Large intestine (tissue), 3 donors: ENCODE measurements around the gene FN3KRP. TPM values are rescaled to one million over a fixed set of nuclear protein-coding genes. Genes with fewer than 3 reads are reported as not detected.

Experiments
- DNase-seq, 2 donors: peaks; one replicate each; pipeline versions ENCODE4 v3.0.0 to v3.0.0-alpha.2; 2013
- H3K27ac ChIP-seq: one replicate; pipeline ENCODE4 v1.5.1; 2013; ENCODE audit warnings: low read length
- H3K27me3 ChIP-seq: 2 replicates; pipeline ENCODE4 v1.6.1; 2013; ENCODE audit warnings: low read length; ENCODE audit not compliant: control insufficient read depth, insufficient read depth
- H3K36me3 ChIP-seq: 2 replicates; pipeline ENCODE4 v1.6.1; 2013; ENCODE audit warnings: low read length; ENCODE audit not compliant: control insufficient read depth, insufficient read depth
- H3K4me1 ChIP-seq: one replicate; pipeline ENCODE4 v1.6.1; 2013; ENCODE audit warnings: low read length; ENCODE audit not compliant: control insufficient read depth, insufficient read depth
- H3K4me3 ChIP-seq: one replicate; pipeline ENCODE4 v1.5.1; 2013; ENCODE audit warnings: low read length
- H3K9me3 ChIP-seq: one replicate; pipeline ENCODE4 v1.6.1; 2013; ENCODE audit warnings: mild to moderate bottlenecking, low read depth, low read length, moderate library complexity; ENCODE audit not compliant: control insufficient read depth
- WGBS: methylation state at CpG from one replicate; pipeline ENCODE4 v1.1.5; 2013; ENCODE audit warnings: low lambda C conversion rate; ENCODE audit not compliant: insufficient coverage; 5-methylcytosine and 5-hydroxymethylcytosine counted together
- polyA plus RNA-seq: library from polyadenylated mRNA; unstranded; fragments of 120-200 nt; gene quantifications from one replicate; pipeline ENCODE4 v1.2.1, GENCODE V29; 2013

Gene FN3KRP
- polyA plus RNA-seq, 1 donor, result 44.2 TPM

DNA sequence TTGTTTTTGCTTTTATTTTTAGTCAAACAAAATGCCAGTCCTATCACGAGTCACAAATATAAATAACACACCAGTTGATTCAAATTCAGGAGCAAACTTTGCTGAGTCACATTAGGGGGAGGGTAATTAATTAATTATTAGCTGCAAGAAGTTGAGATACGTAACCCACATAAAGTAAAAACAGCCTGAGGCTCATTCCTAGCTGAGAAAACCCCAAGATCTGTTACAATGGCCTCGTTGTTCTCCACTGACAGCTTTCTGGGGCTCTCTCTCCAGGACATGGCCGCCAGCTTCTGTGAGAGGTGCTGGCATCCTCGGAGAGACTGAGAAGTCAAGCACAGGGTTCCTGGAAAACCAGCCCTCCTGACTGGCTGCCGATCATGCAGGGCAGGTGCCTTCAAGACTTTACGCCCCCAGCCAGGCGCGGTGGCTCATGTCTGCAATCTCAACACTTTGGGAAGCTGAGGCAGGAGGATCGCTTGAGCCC is 29.1 kb upstream of the FN3KRP start:
- peak in 1 of 2 donors; percentile 42 for DNase-seq

GRCh38 chr17:82687871-82688270 is 28.6 kb upstream of the FN3KRP start:
- H3K27ac ChIP-seq, result no peak overlapping the region
- WGBS, result no CpG with 5 or more reads among the region's 9 CpGs

More for the DNA sequence above, 29.1 kb upstream of the FN3KRP start:
- H3K4me3 ChIP-seq, result no peak overlapping the region
- H3K27me3 ChIP-seq, result no peaks in the 10 kb centered on the region
- H3K9me3 ChIP-seq, result no peaks in the 10 kb centered on the region
- H3K4me1 ChIP-seq, result peaks cover 7% of the 10 kb centered on the region
- no CpG with 5 or more reads among the region's 10 CpGs for WGBS
- no peak overlapping the region for H3K27ac ChIP-seq
- peaks cover 6% of the 10 kb centered on the region for H3K36me3 ChIP-seq

GRCh38 chr17:82689077-82689476 is 27.4 kb upstream of the FN3KRP start:
- Histone ChIP-seq H3K4me1 (peaks cover 7% of the 10 kb centered on the region), H3K27me3 (no peaks in the 10 kb centered on the region), H3K4me3 (no peak overlapping the region), H3K27ac (no peak overlapping the region), H3K9me3 (no peaks in the 10 kb centered on the region), H3K36me3 (peaks cover 6% of the 10 kb centered on the region)
- WGBS, result no CpG with 5 or more reads among the region's 8 CpGs
- no peak for DNase-seq

More at GRCh38 chr17:82687871-82688270, 28.6 kb upstream of the FN3KRP start:
- H3K27me3 ChIP-seq, result no peaks in the 10 kb centered on the region
- no peaks in the 10 kb centered on the region for H3K9me3 ChIP-seq
- no peak for DNase-seq
- H3K4me3 ChIP-seq, result no peak overlapping the region
- peaks cover 7% of the 10 kb centered on the region for H3K4me1 ChIP-seq
- H3K36me3 ChIP-seq, result peaks cover 6% of the 10 kb centered on the region

DNA sequence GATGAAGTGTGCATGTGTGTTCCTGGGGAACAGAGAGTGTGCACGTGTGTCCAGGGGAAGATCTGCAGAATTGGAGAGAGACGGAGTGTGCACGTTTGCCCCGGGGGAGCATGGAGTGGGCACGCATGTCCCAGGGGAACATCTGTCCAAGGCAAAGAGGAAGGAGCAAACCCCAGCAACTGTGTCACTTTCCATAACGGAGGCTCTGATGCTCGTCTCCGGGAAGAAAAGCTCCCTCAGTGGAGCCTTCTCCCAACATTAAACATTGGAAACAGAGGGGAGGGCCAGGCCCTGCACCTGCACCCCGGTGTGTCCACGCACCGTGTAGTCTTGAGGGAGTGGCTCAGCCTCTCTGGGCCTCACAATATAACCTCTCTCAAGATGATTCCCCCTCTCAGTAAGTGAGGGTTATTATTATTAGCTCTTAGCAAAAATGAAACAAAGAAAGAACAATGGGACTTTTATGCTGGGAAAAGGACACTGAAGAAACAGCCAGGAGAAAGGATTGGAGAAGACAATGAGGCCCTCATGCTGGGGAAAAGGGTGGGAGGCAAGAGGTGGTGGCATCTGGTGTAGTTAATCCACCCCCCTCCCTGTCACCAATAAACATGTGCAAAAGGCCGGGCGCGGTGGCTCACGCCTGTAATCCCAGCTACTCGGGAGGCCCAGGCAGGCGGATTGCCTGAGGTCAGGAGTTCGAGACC is 25.6 kb upstream of the FN3KRP start:
- Histone ChIP-seq H3K4me1 (no peaks in the 10 kb centered on the region), H3K27me3 (no peaks in the 10 kb centered on the region), H3K27ac (no peak overlapping the region), H3K4me3 (no peak overlapping the region), H3K36me3 (peaks cover 5% of the 10 kb centered on the region), H3K9me3 (peaks cover 3% of the 10 kb centered on the region)
- no peak for DNase-seq
- WGBS, result no CpG with 5 or more reads among the region's 18 CpGs

DNA sequence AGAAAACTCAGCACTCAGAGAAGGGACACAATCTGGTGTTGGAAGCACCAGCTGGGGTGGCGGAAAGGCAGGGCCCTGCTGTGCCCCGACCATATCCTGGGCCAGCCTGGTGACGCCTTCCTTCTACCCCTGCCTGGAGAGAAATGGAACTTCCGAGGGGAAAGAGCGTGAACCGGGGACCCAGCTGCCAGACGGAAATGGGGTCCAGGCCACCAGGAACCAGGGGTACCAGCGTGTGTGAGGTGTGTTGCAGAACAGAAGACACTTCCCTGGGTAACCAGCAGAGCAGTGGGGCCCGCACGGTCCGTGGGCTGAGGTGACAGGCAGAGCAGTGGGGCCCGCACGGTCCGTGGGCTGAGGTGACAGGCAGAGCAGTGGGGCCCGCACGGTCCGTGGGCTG is 24.8 kb upstream of the FN3KRP start:
- no peaks in the 10 kb centered on the region for H3K27me3 ChIP-seq
- H3K27ac ChIP-seq, result no peak overlapping the region
- H3K4me1 ChIP-seq, result no peaks in the 10 kb centered on the region
- DNase-seq, result no peak
- H3K4me3 ChIP-seq, result no peak overlapping the region
- no CpG with 5 or more reads among the region's 17 CpGs for WGBS
- H3K36me3 ChIP-seq, result peaks cover 6% of the 10 kb centered on the region
- peaks cover 7% of the 10 kb centered on the region for H3K9me3 ChIP-seq

GRCh38 chr17:82692268-82692667 is 24.2 kb upstream of the FN3KRP start:
- no peak overlapping the region for H3K27ac ChIP-seq
- peaks cover 6% of the 10 kb centered on the region for H3K36me3 ChIP-seq
- peaks cover 5% of the 10 kb centered on the region for H3K4me1 ChIP-seq
- no CpG with 5 or more reads among the region's 16 CpGs for WGBS
- peaks cover 8% of the 10 kb centered on the region for H3K9me3 ChIP-seq
- no peak for DNase-seq
- H3K4me3 ChIP-seq, result no peak overlapping the region
- peaks cover 2% of the 10 kb centered on the region for H3K27me3 ChIP-seq

- DNase-seq, result no peak
- peaks cover 4% of the 10 kb centered on the region for H3K27me3 ChIP-seq
- peaks cover 11% of the 10 kb centered on the region for H3K9me3 ChIP-seq
- peaks cover 7% of the 10 kb centered on the region for H3K4me1 ChIP-seq
- WGBS, result no CpG with 5 or more reads among the region's 22 CpGs
- no peak overlapping the region for H3K4me3 ChIP-seq
- no peak overlapping the region for H3K27ac ChIP-seq
- peaks cover 6% of the 10 kb centered on the region for H3K36me3 ChIP-seq
These were observed 23.2 kb upstream of the FN3KRP start for GRCh38 chr17:82693168-82693867.

GRCh38 chr17:82694647-82695046 is 21.9 kb upstream of the FN3KRP start:
- peaks cover 6% of the 10 kb centered on the region for H3K36me3 ChIP-seq
- DNase-seq, result no peak
- H3K4me3 ChIP-seq, result no peak overlapping the region
- H3K27ac ChIP-seq, result no peak overlapping the region
- peaks cover 11% of the 10 kb centered on the region for H3K4me1 ChIP-seq
- H3K27me3 ChIP-seq, result peaks cover 4% of the 10 kb centered on the region
- H3K9me3 ChIP-seq, result peaks cover 11% of the 10 kb centered on the region
- no CpG with 5 or more reads among the region's 2 CpGs for WGBS

- Histone ChIP-seq H3K27ac (no peak overlapping the region), H3K27me3 (peaks cover 4% of the 10 kb centered on the region), H3K36me3 (peaks cover 4% of the 10 kb centered on the region), H3K9me3 (peaks cover 11% of the 10 kb centered on the region), H3K4me1 (peaks cover 11% of the 10 kb centered on the region), H3K4me3 (no peak overlapping the region)
- DNase-seq, result no peak
- WGBS, result no CpG with 5 or more reads among the region's 17 CpGs
These were observed 20.2 kb upstream of the FN3KRP start for GRCh38 chr17:82696259-82696658.

- H3K4me3 ChIP-seq, result peak overlapping the region; percentile 63
- H3K4me1 ChIP-seq, result peaks cover 14% of the 10 kb centered on the region
- peaks cover 4% of the 10 kb centered on the region for H3K27me3 ChIP-seq
- no peak for DNase-seq
- no CpG with 5 or more reads among the region's 48 CpGs for WGBS
- peaks cover 2% of the 10 kb centered on the region for H3K36me3 ChIP-seq
- peaks cover 11% of the 10 kb centered on the region for H3K9me3 ChIP-seq
- no peak overlapping the region for H3K27ac ChIP-seq
These were observed 19.3 kb upstream of the FN3KRP start for GRCh38 chr17:82696916-82697807.
